Measurements from ENCODE around the gene DEFB124. TPM values are rescaled to one million over a fixed set of nuclear protein-coding genes. Genes with fewer than 3 reads are reported as not detected.

Gene DEFB124
- total RNA-seq, 4 donors from 2014 or later: not detected

GRCh38 chr20:31485450-31486339 lies 10.8 kb upstream of the DEFB124 start:
- H3K27ac ChIP-seq: peak overlapping the region; percentile 66
- peaks cover 7% of the 10 kb centered on the region for H3K4me1 ChIP-seq
- 13% methylated on average over 21 of the region's 31 CpGs for WGBS
- H3K27me3 ChIP-seq: peaks cover 9% of the 10 kb centered on the region
- no peak for TF ChIP-seq POLR2A (IDR thresholded peaks at IDR 0.05)
- no peak for TF ChIP-seq EP300 (IDR thresholded peaks at IDR 0.05)
- DNase-seq (ENCODE audit: low spot score in 2 of 2): peak in 1 of 2 donors; percentile 74
- H3K36me3 ChIP-seq: no peaks in the 10 kb centered on the region
- H3K9me3 ChIP-seq: no peaks in the 10 kb centered on the region
- peak overlapping the region; percentile 13 for H3K4me3 ChIP-seq

GRCh38 chr20:31484001-31484400 lies 9.1 kb upstream of the DEFB124 start:
- WGBS: 53% methylated on average over 31 of the region's 36 CpGs
- H3K36me3 ChIP-seq: no peaks in the 10 kb centered on the region
- H3K4me1 ChIP-seq: peaks cover 7% of the 10 kb centered on the region
- no peak overlapping the region for H3K27ac ChIP-seq
- TF ChIP-seq POLR2AphosphoS5 (IDR thresholded peaks at IDR 0.05): no peak
- peaks cover 9% of the 10 kb centered on the region for H3K27me3 ChIP-seq
- no peak overlapping the region for H3K4me3 ChIP-seq
- no peaks in the 10 kb centered on the region for H3K9me3 ChIP-seq
- no peak for DNase-seq (ENCODE audit: low spot score in 2 of 2)

- Histone ChIP-seq H3K4me3 (peak overlapping the region; percentile 52), H3K9me3 (no peaks in the 10 kb centered on the region), H3K4me1 (peaks cover 24% of the 10 kb centered on the region), H3K27ac (no peak overlapping the region), H3K27me3 (peaks cover 16% of the 10 kb centered on the region), H3K36me3 (no peaks in the 10 kb centered on the region)
- 88% methylated on average over 6 of the region's 6 CpGs for WGBS
- DNase-seq (ENCODE audit: low spot score in 2 of 2): no peak
- TF ChIP-seq CTCF (IDR thresholded peaks at IDR 0.05): no peak
- no peak for TF ChIP-seq EP300 (IDR thresholded peaks at IDR 0.05)
- no peak for TF ChIP-seq POLR2AphosphoS5 (IDR thresholded peaks at IDR 0.05)
- no peak for TF ChIP-seq POLR2A (IDR thresholded peaks at IDR 0.05)
These were observed 1.8 kb upstream of the DEFB124 start for GRCh38 chr20:31476643-31477215.

- DNase-seq (ENCODE audit: low spot score in 2 of 2): no peak
- H3K36me3 ChIP-seq: no peaks in the 10 kb centered on the region
- peak overlapping the region; percentile 52 for H3K4me3 ChIP-seq
- H3K27ac ChIP-seq: no peak overlapping the region
- peaks cover 16% of the 10 kb centered on the region for H3K27me3 ChIP-seq
- TF ChIP-seq EP300 (IDR thresholded peaks at IDR 0.05) (no peak), POLR2AphosphoS5 (IDR thresholded peaks at IDR 0.05) (no peak), CTCF (IDR thresholded peaks at IDR 0.05) (no peak), POLR2A (IDR thresholded peaks at IDR 0.05) (no peak)
- WGBS: 71% methylated on average over 6 of the region's 6 CpGs
- peaks cover 24% of the 10 kb centered on the region for H3K4me1 ChIP-seq
- H3K9me3 ChIP-seq: no peaks in the 10 kb centered on the region
These were observed 1.3 kb upstream of the DEFB124 start for GRCh38 chr20:31476294-31476585.

- Histone ChIP-seq H3K4me3 (peak overlapping the region; percentile 52), H3K9me3 (no peaks in the 10 kb centered on the region), H3K4me1 (peaks cover 24% of the 10 kb centered on the region), H3K27ac (no peak overlapping the region), H3K27me3 (peaks cover 16% of the 10 kb centered on the region), H3K36me3 (no peaks in the 10 kb centered on the region)
- DNase-seq (ENCODE audit: low spot score in 2 of 2): peak in 1 of 2 donors; percentile 62
- TF ChIP-seq CTCF (IDR thresholded peaks at IDR 0.05): no peak
- no peak for TF ChIP-seq POLR2A (IDR thresholded peaks at IDR 0.05)
- no peak for TF ChIP-seq EP300 (IDR thresholded peaks at IDR 0.05)
- TF ChIP-seq POLR2AphosphoS5 (IDR thresholded peaks at IDR 0.05): no peak
- WGBS: 5% methylated on average over 23 of the region's 29 CpGs
These were observed 756 bp upstream of the DEFB124 start for GRCh38 chr20:31475472-31476293.

- Histone ChIP-seq H3K4me3 (no peak overlapping the region), H3K4me1 (peaks cover 24% of the 10 kb centered on the region), H3K27me3 (peaks cover 16% of the 10 kb centered on the region), H3K36me3 (no peaks in the 10 kb centered on the region), H3K9me3 (no peaks in the 10 kb centered on the region), H3K27ac (no peak overlapping the region)
- TF ChIP-seq EP300 (IDR thresholded peaks at IDR 0.05): no peak
- no peak for TF ChIP-seq POLR2A (IDR thresholded peaks at IDR 0.05)
- TF ChIP-seq POLR2AphosphoS5 (IDR thresholded peaks at IDR 0.05): no peak
- no peak for TF ChIP-seq CTCF (IDR thresholded peaks at IDR 0.05)
- no CpG with 5 or more reads among the region's 2 CpGs for WGBS
- no peak for DNase-seq (ENCODE audit: low spot score in 2 of 2)
These were observed 860 bp downstream of the DEFB124 start for GRCh38 chr20:31474097-31474436.

Measured in suprapubic skin (tissue), 4 donors.